B cell (primary cell): ENCODE results near the gene TALDO1. TPM values are rescaled to one million over a fixed set of nuclear protein-coding genes. Genes with fewer than 3 reads are reported as not detected.

Source experiments
- ATAC-seq: fragments of 200-7000 bp; cut with Tn5 transposase; one replicate; pipeline ENCODE4 v1.10.0; 2021; ENCODE audit warnings: low read depth, mild to moderate bottlenecking, moderate number of reproducible peaks, moderate library complexity
- CTCF ChIA-PET: fragments of 350-600 bp; sonication (Branson Sonifier 250); formaldehyde crosslinking; loops from one replicate; lab custom pipeline; 2021; ENCODE audit warnings: antibody characterized with exemption, inconsistent platforms; lab: Charles Lee
- POLR2A ChIA-PET: fragments of 350-600 bp; sonication (Branson Sonifier 250); formaldehyde crosslinking; loops from one replicate; lab custom pipeline; 2021; ENCODE audit warnings: antibody characterized with exemption; lab: Charles Lee
- DNase-seq: peaks from one replicate; pipeline ENCODE4 v3.0.0; 2013
- H2AFZ ChIP-seq: 2 replicates; pipeline ENCODE4 v1.6.1; 2012; ENCODE audit warnings: mild to moderate bottlenecking, low read depth, low read length; ENCODE audit not compliant: insufficient read depth, poor library complexity, severe bottlenecking
- H3K27ac ChIP-seq, 2 donors: 1 replicate in 1 of 2; 2 replicates in 1 of 2; pipeline ENCODE4 v1.5.1; 2012 to 2013; ENCODE audit warnings: low read length in 2 of 2, mild to moderate bottlenecking in 2 of 2, moderate library complexity in 1 of 2
- H3K27me3 ChIP-seq, 4 experiments: fragments of 200-600 bp in 1 of 4; sonication (generic) in 1 of 4; replicated peaks in 1 of 4; 1 replicate in 2 of 4; 2 replicates in 2 of 4; pipeline versions ENCODE4 v1.6.1 to v1.7.0; 2013 to 2016; ENCODE audit warnings: low read length in 3 of 4, mild to moderate bottlenecking in 2 of 4, mixed read lengths in 1 of 4, moderate library complexity in 1 of 4; ENCODE audit not compliant: insufficient read depth in 4 of 4, control insufficient read depth in 3 of 4; ENCODE audit errors: control extremely low read depth in 1 of 4
- H3K36me3 ChIP-seq, 2 experiments: replicated peaks in 1 of 2; 1 replicate in 1 of 2; 2 replicates in 1 of 2; pipeline versions ENCODE4 v1.6.1 to v1.7.1; 2013; ENCODE audit warnings: low read length in 1 of 2; ENCODE audit not compliant: insufficient read depth in 2 of 2, control insufficient read depth in 1 of 2; ENCODE audit errors: control extremely low read depth in 1 of 2, extremely low read depth in 1 of 2
- H3K4me1 ChIP-seq, 2 donors: fragments of 200-600 bp in 1 of 2; sonication (generic) in 1 of 2; 1 replicate in 1 of 2; 2 replicates in 1 of 2; pipeline versions ENCODE4 v1.5.1 to v1.6.1; 2013 to 2017; ENCODE audit warnings: low read length in 2 of 2; ENCODE audit not compliant: control insufficient read depth in 2 of 2, insufficient read depth in 2 of 2
- H3K4me2 ChIP-seq: replicated peaks from 2 replicates; pipeline ENCODE3; 2012; ENCODE audit warnings: mild to moderate bottlenecking, low read depth, low read length; ENCODE audit not compliant: poor library complexity, severe bottlenecking
- H3K4me3 ChIP-seq, 5 experiments: fragments of 200-600 bp in 1 of 5; sonication (generic) in 1 of 5; 1 replicate in 3 of 5; 2 replicates in 2 of 5; pipeline versions ENCODE4 v1.5.1 to v1.7.0; 2011 to 2016; ENCODE audit warnings: low read length in 4 of 5, mild to moderate bottlenecking in 4 of 5, low read depth in 2 of 5, control low read depth in 1 of 5, moderate library complexity in 1 of 5; ENCODE audit not compliant: insufficient read depth in 1 of 5; ENCODE audit errors: control extremely low read depth in 1 of 5, extremely low read depth in 1 of 5
- H3K79me2 ChIP-seq: fragments of 200-600 bp; sonication (generic); one replicate; pipeline ENCODE4 v1.6.0; 2016; ENCODE audit warnings: low read length; ENCODE audit not compliant: control insufficient read depth, insufficient read depth
- H3K9ac ChIP-seq: fragments of 200-600 bp; sonication (generic); 2 replicates; pipeline ENCODE4 v1.6.1; 2017; ENCODE audit warnings: mild to moderate bottlenecking, low read length, moderate library complexity
- H3K9me3 ChIP-seq, 3 donors: one replicate each; pipeline versions ENCODE4 v1.6.1 to v1.7.1; 2013; ENCODE audit warnings: low read length in 2 of 3; ENCODE audit not compliant: control insufficient read depth in 2 of 3, insufficient read depth in 1 of 3; ENCODE audit errors: control extremely low read depth in 1 of 3
- H4K20me1 ChIP-seq: 2 replicates; pipeline ENCODE4 v1.6.0; 2012; ENCODE audit warnings: mild to moderate bottlenecking, low read length; ENCODE audit not compliant: insufficient read depth, control insufficient read depth, poor library complexity, severe bottlenecking
- H3K27ac Mint-ChIP-seq: one replicate; pipeline ENCODE4 v1.8.0; 2021; ENCODE audit warnings: mixed read lengths
- H3K27me3 Mint-ChIP-seq: one replicate; pipeline ENCODE4 v1.8.0; 2021; ENCODE audit warnings: mixed read lengths
- H3K4me1 Mint-ChIP-seq: one replicate; pipeline ENCODE4 v1.8.0; 2021; ENCODE audit warnings: mixed read lengths
- H3K4me3 Mint-ChIP-seq: one replicate; pipeline ENCODE4 v1.8.0; 2021; ENCODE audit warnings: mixed read lengths
- H3K9me3 Mint-ChIP-seq: one replicate; pipeline ENCODE4 v1.8.0; 2022; ENCODE audit warnings: mixed read lengths; ENCODE audit not compliant: insufficient read depth
- EZH2 ChIP-seq: IDR thresholded peaks from 2 replicates; pipeline ENCODE4 v1.6.1; 2012; ENCODE audit warnings: borderline replicate concordance, low read depth, mild to moderate bottlenecking, moderate library complexity, low read length; ENCODE audit not compliant: insufficient read depth, poor library complexity, severe bottlenecking
- WGBS: methylation state at CpG from one replicate; pipeline ENCODE4 v1.1.5; 2013; ENCODE audit warnings: missing lambda C conversion rate; ENCODE audit not compliant: insufficient coverage; 5-methylcytosine and 5-hydroxymethylcytosine counted together
- intact Hi-C: fragments of 100-400 bp; cut with micrococcal nuclease; formaldehyde crosslinking; loops from one replicate; pipeline ENCODE4 v1.10.0; 2022
- polyA plus RNA-seq: library from polyadenylated mRNA; depleted of rRNA; stranded (reverse); fragments of >200 nt; gene quantifications from 2 replicates; pipeline ENCODE4 v1.2.3, GENCODE V29; 2012
- total RNA-seq, 2 donors: library from RNA; stranded (reverse); fragments of 120-200 nt in 1 of 2; gene quantifications; 1 replicate in 1 of 2; 2 replicates in 1 of 2; pipeline versions ENCODE4 v1.2.3 to v1.2.4, GENCODE V29; 2013 to 2022
- TF ChIP-seq, protein P1 (sequence below): fragments of 200-600 bp; IDR thresholded peaks from one replicate; pipeline ENCODE4 v1.8.0; 2022; ENCODE audit warnings: antibody characterized with exemption, mild to moderate bottlenecking

The TALDO1 gene
- total and polyA plus RNA-seq, 2 donors (not counting 1 experiment from before 2014, with no cell fraction given) = 82.4 to 116 TPM

DNA sequence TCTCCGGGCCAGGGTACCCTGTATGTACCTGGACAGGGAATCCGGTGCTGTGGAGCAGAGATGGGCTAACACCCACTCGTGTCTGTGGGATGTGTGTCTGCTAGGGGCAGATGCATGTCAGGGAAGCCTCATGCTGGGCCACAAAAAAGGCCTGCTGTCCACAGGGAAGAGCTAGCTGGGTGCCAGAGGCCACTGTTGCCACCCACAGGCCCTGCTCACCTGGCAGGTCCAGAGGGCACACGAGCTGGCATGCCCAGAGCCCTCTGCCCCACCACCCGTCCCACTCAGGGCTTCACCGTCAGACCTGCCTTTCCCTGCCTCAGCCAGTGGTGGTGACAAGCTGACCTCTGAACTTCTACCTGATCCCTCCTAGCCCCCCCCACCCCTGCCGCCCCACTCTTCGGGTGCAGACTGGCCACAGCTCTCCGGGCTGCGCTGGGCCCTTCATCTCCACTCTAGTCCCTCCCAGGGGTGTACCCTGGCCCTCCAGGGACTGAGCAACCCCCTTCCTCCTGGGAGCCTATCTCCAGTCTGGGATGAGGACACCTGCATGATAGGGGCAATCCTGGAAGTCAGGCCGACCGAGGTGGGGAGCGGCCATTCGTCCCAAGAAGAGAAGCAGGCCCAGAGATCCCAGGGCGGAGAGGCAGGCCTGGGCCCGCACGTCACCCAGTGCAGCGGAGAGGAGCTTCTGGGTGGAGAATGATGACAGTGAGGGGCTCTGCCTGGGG, 49.5 kb downstream of the TALDO1 start:
- Mint-ChIP-seq H3K4me3 (peak overlapping the region; percentile 95), H3K27ac (peak overlapping the region; percentile 92), H3K9me3 (no peaks in the 10 kb centered on the region), H3K4me1 (peaks cover 20% of the 10 kb centered on the region), H3K27me3 (no peaks in the 10 kb centered on the region)
- Histone ChIP-seq H3K9me3 (no peaks in the 10 kb centered on the region), H3K27me3 (no peaks in the 10 kb centered on the region), H3K79me2 (peaks cover 61% of the 10 kb centered on the region), H3K4me1 (peaks cover 17 to 35% of the 10 kb centered on the region in 2 donors), H3K4me2 (peak overlapping the region; percentile 99), H3K4me3 (peak overlapping the region in 4 of 5 experiments; percentile 91 to 95 (median 94)), H3K36me3 (peaks cover 0 to 11% of the 10 kb centered on the region in 2 experiments), H3K9ac (peak overlapping the region; percentile 89), H3K27ac (peak overlapping the region; percentile 83 to 93), H4K20me1 (peaks cover 65% of the 10 kb centered on the region), H2AFZ (peak overlapping the region; percentile 87)
- no peak for TF ChIP-seq EZH2
- TF ChIP-seq, protein P1, sequence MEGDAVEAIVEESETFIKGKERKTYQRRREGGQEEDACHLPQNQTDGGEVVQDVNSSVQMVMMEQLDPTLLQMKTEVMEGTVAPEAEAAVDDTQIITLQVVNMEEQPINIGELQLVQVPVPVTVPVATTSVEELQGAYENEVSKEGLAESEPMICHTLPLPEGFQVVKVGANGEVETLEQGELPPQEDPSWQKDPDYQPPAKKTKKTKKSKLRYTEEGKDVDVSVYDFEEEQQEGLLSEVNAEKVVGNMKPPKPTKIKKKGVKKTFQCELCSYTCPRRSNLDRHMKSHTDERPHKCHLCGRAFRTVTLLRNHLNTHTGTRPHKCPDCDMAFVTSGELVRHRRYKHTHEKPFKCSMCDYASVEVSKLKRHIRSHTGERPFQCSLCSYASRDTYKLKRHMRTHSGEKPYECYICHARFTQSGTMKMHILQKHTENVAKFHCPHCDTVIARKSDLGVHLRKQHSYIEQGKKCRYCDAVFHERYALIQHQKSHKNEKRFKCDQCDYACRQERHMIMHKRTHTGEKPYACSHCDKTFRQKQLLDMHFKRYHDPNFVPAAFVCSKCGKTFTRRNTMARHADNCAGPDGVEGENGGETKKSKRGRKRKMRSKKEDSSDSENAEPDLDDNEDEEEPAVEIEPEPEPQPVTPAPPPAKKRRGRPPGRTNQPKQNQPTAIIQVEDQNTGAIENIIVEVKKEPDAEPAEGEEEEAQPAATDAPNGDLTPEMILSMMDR = no peak
- no peak for ATAC-seq
- CTCF ChIA-PET = interaction anchor here (1.2 to 1.8 kb wide), 6 partner anchors 9 to 71 kb away, joined by 3 to 5 read pairs (median 4); partner anchors contain the start of gene PNPLA2
- no peak for DNase-seq
- 27% methylated on average over 18 of the region's 18 CpGs for WGBS
- POLR2A ChIA-PET = interaction anchor here (0.5 to 2.8 kb wide), 10 partner anchors 8 to 260 kb away, joined by 3 to 13 read pairs (median 6); partner anchors contain the start of genes CD151, LRRC56 and RPLP2
- intact Hi-C loops = loop anchor here (1.0 to 10.0 kb wide), 8 partner anchors 9 to 589 kb away; partner anchors contain the start of genes BET1L, GATD1, HRAS and LRRC56
